Mucosa of gallbladder (tissue), 1 donor: ENCODE results near the gene CRB1. TPM values are rescaled to one million over a fixed set of nuclear protein-coding genes. Genes with fewer than 3 reads are reported as not detected.

Experiments used
- DNase-seq: peaks from one replicate; pipeline ENCODE4 v3.0.0-alpha.2; 2020; ENCODE audit warnings: low spot score
- total RNA-seq: library from RNA; stranded (reverse); gene quantifications from one replicate; pipeline ENCODE4 v1.2.1, GENCODE V29; 2021
- donor health status: DM: no; HTN: no; CAD: no.

Gene CRB1
- total RNA-seq, 1 donor from 2014 or later, result 0.06 TPM

DNA sequence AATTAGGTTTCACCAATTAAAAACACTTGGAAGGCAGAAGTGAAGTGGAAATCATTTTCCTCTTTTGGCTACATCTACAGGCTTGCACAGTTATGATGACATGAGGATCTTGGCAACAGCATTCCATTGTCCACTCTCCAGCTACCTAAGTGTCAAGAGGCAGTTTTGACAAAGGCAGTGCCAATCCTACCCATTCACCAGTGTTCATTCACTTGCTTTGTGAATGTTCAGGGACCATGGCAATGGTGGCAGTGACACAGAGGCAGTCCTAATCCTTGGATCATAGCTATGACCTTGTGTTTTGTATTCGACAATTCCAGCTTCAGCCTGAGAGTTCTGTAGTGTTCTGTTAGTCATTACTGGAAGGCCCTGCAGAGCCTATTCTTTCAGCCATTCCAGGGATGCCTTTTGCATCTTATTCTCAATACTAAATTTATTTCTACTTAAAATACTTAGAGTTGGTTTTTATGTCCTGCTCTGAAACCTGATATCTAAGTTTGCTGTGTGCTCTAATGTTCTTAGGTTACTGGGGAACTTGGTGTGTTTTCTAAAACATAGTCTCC is 36.7 kb downstream of the CRB1 start:
- no peak for DNase-seq

DNA sequence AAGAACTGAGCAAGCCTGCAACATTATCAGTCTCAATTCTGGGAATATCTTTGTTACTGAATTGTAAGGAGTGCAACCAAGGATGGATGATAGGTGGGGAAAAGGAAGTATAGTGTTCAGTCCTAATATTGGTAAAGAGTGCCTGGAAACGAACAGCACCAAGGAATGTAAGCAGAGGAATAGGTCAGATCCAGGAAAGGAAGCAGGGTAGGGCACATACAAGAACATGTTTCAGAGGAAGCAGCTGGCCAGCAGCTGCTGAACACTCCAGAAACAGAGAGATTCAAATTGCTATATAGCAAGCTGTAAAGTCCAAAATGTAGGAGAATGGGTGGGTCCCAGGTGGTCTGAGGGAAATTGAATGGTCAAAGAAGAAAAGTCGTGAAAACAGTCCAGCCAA is 37.9 kb downstream of the CRB1 start:
- DNase-seq, result no peak

DNA sequence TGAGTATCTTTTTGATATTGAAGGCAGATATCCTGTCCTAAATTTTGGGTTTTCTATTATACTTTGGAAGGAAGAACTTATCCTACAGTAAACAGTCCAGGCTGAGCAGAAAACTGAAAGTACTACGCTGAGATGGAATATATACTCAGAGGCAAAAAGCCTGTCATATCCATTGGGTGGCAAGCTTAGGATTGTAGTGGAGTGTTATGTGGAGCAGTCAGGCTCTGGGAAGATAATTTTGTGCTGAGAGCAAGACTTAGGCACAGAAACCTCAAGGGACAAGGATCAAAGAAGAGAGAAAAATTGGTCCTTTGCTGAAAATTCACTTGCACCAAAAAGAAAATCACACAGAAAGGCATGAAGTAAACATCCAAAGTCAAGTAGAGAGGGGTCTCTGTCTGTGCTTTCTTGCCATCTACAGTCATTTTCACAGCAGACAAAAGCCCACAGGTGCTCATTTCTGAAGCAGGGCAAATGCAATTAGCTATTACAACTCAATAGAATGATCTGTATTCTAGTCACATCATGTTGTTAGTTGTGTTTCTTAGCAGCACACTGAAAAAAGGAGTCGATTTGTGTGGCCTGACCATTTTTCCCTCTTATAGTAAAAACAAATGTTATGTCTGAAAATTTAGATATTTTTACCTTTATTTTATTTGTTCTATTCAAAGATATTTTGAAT is 38.5 kb downstream of the CRB1 start:
- no peak for DNase-seq

DNA sequence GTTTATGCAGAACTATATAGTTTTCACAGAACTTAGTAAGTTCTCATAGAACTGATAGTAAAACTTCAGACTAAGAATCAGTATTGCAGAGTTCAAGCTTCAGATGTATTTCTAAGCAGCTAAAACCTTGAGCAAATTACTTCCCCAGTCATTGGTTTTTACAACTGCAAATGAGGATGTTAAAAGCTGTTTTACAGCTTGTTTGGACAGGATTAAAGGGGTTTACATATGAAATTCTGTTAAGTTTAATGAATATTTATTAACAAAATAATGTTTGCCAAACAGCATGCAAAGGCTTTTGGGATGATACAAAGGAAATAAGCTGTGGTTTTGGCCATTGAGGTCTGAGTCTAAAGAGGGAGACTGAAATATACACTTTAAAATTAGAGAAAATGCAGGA is 39.1 kb downstream of the CRB1 start:
- no peak for DNase-seq

DNA sequence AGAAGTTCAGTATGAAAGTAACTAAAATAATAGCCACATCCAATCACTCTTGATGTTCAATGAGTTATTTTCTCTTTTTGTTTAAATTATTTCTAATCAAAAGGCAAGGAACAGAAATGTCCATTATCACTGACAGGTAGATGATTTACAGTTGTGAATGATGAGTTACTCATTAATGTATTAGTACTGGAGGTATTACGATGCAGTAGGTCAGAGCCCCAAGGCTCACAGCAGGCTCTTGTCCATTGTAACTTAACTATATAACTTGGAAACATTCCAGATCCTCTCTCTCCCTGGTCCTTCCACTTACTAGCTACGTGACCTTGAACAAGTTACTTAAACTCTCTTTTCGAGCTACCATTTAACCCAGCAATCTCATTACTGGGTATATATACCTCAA is 39.5 kb downstream of the CRB1 start:
- peak; percentile 32 for DNase-seq

DNA sequence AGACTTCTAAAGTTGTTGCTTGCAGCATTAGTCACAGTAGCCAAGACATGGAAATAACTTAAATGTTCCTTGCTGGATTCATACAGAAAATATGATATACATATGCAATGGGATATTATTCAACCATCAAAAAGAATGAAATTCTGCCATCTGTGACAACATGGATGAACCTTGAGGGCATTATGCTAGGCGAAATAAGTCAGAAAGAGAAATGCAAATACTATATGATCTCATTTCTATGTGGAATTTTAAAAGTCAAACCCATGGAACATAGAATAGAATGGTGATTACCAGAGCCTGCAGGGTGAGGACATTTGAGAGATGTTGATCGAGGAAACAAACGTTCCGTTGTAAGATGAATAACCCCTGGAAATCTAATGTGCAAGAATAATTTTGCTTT is 43.0 kb downstream of the CRB1 start:
- no peak for DNase-seq

DNA sequence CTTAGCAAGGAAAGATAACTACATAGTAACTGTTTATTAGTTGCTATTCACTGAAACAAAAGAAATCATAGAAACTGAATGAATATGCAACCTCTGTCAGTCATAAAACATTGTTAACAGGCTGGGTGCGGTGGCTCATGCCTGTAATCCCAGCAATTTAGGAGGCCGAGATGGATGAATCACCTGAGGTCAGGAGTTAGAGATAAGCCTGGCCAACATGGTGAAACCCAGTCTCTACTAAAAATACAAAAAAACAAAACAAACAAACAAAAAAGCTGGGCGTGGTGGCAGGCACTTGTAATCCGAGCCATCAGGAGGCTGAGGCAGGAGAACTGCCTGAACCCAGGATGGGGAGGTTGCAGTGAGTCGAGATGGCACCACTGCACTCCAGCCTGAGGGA is 44.1 kb downstream of the CRB1 start:
- DNase-seq, result no peak

DNA sequence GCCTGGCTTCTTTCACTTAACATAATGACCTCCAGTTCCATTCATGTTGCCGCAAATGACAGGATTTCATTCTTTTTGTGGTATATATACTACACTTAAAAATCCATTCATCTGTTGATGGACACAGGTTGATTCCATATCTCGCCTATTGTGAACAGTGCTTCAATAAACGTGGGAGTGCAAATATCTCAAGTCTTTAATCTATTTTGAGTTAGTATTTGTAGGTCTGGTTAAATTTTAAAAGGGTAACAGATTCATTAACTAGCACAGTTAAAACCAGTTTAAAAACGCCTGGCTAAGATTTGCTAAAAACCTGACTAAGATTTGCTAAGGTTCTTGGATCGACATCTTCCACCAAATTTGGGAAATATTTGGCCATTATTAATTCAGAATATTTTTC is 45.7 kb downstream of the CRB1 start:
- no peak for DNase-seq

DNA sequence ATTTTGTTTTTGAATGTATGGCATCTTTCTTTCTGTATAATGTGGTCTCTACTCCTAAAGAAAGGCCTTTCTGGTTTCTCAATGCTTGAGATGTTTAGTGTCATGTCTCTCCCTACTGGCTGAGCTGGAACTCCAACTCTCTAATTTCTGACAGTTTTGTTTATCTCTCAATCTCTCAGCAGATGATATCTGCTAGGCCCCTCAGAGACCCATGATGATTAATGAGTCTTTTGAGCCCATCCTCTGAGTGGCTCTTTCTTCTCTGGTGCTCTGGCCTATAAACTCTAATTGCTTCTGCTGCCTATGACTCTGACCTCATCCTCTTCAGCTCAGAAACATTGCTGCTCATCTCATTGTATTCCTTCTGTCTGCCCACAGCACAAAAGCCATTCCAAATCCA is 46.6 kb downstream of the CRB1 start:
- DNase-seq, result no peak

DNA sequence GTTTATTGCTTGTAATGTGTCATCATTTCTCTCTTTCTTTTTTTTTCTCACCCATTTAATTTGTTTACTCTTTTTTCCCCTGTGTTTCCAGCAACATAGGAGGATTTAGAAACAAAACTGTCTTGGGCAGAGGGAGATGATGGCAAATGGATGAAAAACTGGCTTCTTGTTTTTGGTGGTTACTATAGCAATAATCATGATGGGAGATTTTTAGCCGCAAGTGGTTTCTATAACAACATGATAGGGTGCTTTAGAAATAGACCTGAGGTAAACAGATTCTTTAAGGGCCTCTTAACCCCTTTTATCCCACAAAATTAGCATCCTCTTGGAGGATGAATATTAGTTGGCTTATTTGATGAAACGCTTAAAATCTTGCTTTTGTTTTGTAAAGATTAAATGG is 51.6 kb downstream of the CRB1 start:
- no peak for DNase-seq

DNA sequence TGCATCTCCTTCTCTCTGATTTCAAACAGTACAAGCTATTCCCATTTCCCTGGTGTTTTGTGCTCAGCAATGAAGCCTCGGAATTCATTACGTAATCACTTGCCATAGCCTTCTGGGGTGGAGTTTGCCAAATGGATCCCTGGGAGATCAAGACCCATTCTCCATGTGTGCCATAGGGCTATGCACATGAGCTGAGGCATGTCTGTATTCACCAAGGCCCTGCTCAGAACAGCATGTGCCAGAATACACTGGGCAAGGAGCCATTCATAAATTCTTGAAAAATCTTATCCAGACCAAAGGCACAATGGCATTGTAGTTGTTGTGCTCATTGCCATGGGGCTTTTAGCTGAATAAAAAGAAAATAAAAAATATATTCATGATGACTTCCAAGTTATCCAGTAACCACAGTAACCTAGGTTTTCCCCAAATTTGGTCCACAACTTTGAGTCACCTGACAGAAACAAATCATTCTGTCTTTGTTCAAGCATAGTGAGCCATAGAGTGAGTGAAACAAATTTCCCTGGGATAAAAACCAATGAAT is 53.0 kb downstream of the CRB1 start:
- DNase-seq, result no peak

DNA sequence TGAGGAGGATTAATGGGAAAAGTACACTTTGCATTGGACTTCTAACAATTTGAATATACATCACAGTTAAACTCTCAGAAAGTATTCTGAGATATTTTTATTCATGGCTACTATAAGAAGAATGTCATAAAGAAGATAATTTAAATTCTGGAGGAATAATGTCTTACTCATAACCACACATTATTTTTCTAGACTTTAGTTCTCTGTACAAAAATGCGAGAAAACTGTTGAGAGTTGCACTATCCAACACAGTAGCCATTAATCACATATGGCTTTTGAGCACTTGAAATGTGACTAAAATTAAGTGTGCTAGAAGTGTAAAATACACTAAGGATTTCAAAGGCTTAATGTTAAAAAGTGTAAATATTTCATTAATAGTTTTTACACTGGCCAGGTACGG is 53.8 kb downstream of the CRB1 start:
- DNase-seq, result no peak

DNA sequence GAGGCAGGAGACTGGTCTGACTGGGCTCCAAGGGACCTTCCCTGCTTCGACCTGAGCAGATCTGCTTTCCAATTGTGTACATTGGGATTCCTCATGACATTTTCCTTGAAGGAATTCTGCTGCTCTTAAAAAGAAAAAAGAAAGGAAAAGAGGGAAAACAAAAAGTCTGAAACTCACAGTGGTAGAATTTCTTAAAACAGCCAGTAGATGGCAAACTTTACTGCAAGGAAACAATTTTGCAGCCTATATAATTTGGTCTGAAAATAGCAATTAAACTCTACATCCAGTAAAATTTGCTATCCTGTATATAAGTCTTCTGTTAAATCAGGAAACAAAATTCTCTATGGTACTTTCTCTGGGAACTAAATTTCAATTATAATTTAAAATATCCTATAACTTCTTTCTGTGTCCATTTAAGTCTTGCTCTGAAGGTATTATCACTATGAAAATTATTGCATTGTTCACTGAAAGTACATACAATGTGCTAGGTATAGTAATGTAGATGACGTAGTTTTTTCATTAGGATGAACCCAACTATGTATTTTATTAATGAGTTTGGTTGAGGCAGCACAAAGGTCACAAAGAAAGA is 59.8 kb downstream of the CRB1 start:
- no peak for DNase-seq

DNA sequence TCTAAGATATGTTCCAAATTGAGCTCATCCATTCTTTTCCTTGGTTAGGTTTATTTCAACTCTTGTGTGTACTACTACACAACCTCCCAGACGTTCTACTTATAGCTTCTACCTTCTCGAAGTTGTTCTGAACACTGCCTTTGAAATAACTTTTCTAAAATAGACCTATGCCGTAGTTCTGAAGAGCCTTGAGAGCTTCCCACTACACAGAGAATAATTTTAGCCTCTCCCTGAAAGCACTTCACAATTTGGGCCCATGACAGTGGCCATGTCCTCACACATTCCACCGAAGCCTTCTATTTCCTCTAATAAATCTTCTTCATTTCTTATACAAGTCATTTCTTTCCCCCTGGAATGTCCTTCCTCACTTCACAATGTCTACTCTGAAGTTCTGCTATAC is 62.2 kb downstream of the CRB1 start:
- no peak for DNase-seq

DNA sequence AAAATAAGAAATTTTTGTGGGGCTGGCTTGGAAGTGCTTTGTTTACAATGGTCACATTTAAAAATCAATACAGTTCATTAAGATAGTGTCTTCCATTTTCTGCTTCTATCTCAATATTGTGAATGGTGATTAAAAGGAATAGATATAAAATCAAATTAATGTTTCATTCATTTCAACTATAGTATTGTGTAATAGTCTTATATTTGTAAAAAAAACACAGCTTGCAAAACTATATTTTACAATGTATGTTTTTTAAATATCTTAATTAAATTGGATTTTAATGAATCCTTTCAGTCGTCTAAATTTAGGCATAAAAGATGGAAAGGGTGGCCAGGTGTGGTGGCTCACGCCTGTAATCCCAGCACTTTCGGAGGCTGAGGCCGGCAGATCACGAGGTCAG is 63.5 kb downstream of the CRB1 start:
- no peak for DNase-seq

DNA sequence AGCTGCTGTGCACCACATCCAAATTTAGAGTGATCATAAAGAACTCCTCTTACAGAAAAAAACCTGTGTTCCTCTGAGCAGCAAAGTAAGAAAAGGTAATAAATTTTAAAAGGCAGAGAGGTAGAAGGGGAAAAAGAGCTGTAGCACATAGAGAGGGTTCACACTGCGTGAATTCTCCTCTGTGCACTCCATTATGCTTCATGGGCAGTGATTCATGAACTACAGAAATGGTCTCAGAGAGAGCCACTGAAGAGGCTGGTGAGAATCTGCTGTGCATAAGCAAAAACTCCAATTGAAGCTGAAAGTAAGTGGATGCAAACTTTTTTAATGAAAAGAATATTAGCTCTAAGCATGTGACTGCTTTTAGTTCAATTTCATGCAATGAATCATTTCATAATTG is 65.0 kb downstream of the CRB1 start:
- no peak for DNase-seq

DNA sequence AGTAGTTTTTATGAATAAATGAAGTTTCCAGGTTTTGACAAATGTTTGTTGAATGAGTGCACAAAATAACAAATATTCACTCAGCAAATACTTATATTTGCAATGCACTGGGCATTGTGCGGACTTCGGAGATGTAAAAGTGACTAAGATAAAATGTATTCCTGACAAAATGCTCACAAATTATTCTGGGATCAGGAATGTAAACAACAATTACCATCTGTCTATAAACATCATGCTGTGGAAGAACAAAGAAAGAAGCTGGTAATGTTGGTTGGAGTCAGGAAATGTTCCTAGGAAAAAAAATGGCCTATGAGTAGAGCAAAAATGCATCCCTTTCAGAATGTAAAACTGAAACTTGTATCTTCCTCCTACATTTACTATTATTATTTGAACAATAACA is 68.5 kb downstream of the CRB1 start:
- DNase-seq, result no peak

DNA sequence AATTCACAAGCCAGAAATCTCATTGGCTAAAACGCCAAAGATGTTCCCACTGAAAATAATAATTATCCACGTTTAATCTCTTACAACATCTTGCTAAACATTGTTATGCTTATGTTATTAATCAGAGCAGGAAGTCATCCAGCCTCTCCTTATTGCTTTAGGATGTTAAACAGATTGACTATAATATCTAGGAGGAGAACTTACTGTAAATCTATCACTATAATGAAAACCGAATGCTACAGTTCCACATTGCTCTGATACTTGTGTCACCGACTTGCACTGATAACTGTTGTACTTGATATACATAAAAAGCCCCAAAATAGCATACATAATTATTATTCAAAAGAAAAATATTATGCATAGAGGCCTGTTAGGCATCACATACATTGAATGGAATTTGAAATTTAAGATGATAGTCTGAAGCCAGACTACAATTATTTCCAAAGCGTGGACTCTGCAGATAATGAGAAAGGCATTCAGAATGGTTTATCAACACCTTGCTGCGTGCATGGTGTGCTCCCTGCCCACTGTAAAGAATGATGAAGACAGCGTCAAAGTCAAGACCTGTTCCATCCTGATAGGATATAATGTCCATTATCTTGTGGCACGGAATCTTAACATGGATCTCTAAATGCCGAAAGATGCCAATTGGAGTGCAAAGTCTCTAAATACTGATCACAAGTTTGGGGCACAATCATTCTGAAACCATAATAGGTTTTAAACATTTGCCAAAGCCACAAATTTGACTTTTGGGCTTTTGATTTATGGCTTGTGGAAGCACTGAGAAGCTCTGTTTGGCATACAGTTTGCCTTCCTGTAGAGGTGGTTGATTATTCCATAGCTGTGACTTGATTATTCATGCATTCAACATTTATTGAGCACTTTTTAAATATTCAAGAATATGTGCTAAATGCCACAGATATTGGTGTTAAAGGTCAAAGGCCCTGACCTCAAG is 71.3 kb downstream of the CRB1 start:
- no peak for DNase-seq

DNA sequence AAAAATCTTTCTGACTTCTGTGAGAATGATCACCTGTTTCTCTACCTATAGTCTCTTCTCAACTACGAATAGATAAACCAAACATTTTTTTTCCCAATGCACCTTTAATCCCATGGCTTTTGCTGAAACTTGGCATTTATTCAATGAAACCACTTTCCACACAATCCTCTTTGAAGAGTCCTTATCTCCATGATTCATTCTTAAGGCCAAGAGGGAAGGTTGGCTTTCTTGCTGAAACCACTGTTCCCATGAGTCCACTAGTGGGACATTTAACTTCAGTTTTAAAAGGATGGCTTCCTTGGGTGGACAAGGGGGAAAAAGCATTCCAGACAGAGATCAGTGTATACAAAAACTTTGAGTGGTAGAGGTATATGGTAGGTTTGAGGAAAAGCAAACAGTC is 73.6 kb downstream of the CRB1 start:
- DNase-seq, result no peak

DNA sequence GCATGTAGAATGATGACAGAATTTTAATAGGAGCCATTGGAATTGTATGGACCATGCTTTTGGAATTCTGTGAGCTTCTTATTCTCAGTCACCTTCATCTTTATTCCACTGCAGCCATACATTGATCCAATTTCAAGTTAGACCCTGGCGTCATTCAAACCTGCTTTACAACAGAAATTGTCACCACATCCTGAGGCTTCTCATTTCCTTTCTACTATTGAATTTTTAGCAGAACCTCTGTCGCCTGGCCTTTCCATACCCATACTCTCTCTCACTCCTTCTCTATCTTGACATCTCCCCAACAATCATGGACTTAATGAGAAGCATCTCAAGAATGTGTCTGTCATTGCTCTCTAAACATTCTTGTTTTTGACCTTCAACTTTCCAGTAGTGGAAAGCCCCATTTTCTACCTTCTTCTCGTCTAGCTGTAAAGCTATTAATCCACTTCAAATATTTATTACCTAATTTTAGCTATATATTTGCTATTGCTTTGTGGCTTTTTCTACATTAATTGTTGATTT is 74.1 kb downstream of the CRB1 start:
- DNase-seq, result no peak

DNA sequence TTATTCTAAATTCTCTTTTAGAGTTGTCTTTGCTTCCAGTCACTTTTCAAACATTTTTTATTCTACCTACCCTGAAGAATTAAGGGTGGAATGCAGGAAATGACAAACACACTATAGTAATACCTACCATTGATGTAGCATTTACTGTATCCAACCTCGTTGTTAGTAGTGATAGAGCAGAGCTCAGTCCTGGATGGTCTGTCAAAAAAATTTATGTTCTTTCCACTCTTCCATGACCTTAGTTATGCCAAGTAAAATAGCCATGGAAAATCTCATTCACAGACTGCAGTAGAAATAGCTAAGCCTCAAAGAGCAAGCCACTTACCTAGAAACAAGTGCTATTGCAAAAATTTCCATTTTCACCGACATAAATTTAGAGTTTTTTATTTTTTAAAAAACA is 74.6 kb downstream of the CRB1 start:
- no peak for DNase-seq

DNA sequence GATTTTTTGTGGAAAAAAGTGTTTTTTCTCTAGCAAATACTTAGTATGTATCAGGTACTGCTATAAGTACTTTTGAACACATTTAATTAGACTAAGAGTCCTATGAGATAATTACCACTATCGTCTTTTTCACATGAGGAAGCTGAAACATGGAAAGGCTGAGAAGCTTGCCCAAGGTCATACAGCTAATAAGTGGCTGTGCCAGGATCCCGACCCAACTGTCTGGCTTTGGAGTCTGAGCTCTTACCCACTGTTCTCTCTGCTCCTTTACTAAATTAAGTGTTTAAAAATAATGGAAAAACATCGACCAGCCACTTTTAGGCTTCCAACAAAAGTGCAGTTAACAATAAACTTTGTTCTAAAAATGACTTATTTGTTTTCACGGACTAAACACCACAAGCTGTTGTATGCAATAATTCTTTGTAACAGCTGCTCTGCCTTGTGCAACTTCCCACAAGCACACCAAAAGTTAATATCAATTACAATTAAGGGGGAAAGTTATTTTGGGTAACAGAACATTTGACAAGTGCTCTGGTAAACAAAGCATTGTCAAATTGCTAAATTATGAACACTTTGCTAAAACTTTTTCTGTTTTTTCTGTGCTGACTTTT is 75.7 kb downstream of the CRB1 start:
- no peak for DNase-seq
